Activated naive CD4-positive, alpha-beta T cell treated with anti-CD3 and anti-CD28 coated beads, Interleukin-2, amount 50 U/mL, for 16 hours (primary cell): ENCODE data around the gene SMIM35.

Source experiments
- DNase-seq: peaks from one replicate; pipeline ENCODE4 v3.0.0-alpha.2; 2020

Gene SMIM35

DNA sequence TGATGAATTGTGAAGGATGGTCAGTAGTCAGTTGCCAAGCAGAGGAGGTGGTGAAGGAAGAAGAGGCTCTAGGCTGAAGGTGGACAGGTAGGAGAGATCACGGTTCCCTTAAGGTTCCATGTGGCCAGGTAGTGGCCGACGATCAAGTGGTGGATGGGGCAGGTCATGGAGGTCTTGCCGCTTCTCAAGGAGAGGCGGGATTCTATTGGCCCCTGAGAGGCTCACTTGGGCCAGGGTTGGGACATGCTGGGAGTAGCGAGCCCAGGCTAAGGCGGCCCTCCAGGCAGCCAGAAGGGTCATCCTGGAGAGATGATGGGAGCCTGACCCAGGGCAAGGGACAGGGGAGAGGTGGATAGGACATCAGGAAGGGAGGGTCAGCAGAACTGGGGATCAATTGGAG, 30.8 kb downstream of the SMIM35 start:
- DNase-seq: no peak

DNA sequence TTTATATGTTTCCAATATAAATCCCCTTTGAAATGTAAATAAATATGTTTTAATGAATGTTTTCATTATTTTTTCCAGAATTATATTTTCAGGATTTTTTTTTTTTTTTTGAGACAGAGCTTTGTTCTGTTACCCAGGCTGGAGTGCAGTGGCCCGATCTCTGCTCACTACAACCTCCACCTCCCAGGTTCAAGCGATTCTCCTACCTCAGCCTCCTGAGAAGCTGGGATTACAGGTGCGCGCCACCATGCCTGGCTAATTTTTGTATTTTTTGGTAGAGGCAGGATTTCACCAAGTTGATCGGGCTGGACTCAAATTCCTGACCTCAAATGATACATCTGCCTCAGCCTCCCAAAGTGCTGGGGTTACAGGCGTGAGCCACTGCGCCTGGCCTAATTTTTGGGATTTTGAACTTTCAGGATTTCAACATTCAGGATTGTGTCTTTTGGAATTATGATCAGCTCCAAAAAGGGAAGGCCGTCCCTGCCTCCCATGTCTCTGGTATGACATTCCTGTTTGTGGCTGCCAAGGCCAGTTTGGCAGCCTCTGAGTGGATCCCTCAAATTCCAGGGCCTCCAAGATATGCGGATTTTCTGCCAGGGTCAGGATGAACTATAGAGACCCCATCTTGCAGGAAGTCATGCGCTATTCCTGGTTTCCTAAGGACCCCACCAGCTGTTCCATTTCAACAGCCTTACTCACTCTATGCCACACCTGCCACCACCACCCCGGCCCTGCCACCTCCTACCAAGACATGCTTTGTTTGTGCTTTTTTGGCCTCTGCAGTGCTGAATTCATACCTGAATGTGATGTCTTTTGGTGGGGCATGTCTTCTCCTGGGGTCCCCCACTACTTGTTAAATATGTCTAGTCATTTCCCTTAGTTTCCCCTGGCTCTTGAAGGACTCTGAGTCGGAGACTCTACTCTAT, 31.8 kb downstream of the SMIM35 start:
- DNase-seq: no peak

DNA sequence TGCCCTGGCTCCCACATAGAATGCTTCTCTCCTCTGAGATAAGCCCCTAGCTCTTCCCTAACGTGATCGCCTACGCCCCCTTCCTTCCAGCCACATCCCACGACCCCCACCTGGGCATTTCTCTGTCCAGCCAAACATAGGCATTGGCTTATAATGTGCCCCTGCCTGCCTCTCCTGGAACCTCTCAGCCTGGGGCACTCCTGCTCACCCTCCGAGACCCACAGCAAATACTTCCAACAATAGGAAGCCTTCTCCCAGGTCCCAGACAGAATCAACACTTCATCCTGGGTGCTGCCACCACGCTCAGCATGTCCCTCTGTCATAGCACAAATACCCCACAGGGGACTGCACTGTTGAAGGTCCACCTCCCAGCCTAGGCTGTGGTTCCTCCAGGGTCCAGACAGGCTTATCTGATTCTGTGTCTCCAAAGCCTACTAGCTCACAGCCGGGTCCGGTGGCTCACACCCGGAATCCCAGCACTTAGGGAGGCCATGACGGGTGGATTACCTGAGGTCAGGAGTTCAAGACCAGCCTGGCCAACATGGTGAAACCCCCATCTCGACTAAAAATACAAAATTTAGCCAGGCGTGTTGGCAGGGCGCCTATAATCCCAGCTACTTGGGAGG, 34.1 kb downstream of the SMIM35 start:
- DNase-seq: no peak

DNA sequence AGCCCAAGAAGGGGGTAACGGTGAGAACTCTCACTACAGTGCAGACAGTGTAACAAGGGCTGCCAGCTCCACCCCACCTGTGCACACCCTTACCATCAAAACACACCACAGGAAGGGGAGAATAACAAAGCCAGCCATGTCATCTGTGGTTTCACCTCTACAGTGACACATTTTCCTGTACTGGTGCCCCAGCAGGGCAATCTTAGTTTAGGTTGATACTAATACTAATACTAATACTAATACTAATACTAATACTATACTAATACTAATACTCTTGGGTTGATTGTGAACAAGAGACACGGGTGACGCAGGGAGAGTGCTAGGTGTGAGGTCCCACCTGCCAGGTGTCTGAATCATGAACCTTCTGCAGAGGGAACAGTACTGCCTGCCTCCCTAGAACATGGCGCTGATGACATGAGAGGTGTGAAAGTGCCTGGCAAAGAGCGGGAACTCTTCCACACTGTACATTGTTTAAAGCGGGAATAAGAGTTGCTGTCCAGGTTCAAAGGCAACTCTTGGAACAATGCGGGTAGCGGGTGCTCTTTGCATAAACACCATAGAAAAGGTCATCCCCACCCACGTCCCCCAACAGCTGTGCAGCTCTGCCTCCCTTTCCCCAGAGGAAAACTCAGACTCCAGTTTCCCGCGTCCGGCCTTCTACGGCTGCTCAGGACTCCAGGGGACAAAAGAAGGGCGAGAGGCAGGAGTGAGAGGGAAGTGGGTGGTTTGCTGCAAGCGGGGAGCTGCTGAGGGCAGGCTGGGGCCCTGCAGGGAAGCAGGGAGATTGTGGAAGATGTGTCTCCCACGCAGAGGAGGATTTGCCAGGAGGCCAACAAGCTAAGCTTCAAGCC, 34.9 kb downstream of the SMIM35 start:
- DNase-seq: peak; percentile 57

DNA sequence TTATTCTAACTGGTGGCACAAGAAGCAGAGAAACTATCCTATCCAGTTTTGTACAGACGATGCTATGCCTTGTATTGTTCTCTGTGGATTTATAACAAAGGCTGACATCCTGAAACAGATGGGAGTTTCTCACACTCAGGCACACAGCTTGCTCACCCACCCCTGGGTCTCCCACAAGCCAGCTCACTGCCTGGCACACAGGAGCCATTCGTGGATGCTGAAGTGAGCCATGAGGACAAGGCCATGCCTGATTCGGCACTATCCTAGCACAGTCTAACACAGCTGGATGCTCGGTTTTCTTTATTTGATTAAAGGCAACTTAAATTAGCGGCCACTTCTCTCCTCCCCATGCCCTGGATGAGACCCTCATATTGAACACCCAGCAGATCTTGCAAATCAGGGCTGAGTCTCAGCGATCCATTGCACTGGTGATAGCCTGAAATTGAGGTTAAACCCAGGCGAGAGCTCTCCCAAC, 35.6 kb downstream of the SMIM35 start:
- DNase-seq: no peak

DNA sequence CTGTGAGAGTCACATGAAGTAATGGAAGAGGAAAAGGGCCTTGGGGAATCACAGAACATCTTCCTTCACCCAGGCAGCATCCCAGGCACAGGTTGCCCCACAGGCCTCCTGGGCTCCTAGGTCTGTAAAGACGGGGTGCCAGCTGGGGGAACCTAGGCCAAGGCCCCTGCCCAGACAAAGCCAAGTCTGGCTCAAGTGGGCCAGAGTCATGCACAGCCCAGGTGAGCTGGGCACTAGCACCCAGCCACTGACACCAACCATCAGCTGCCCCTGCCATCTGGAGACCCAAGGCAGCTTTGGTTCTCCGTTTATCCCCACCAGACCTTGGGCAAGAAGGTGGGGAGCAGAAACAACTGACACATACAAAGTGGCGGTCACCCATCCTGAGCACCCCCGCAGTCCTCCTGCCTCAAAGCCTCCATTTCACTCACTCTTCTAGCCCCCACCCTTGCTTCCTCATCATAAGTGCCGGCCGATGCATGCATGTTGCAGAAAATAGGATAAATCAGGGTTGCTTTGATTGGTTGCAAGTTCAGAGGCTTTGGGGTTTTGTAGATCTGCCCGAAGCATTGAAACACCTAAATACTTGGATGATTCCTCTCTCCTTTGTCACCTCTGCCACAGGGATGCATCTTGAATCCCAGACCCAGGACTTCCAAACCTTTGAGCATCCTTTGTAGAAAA, 36.4 kb downstream of the SMIM35 start:
- DNase-seq: no peak

DNA sequence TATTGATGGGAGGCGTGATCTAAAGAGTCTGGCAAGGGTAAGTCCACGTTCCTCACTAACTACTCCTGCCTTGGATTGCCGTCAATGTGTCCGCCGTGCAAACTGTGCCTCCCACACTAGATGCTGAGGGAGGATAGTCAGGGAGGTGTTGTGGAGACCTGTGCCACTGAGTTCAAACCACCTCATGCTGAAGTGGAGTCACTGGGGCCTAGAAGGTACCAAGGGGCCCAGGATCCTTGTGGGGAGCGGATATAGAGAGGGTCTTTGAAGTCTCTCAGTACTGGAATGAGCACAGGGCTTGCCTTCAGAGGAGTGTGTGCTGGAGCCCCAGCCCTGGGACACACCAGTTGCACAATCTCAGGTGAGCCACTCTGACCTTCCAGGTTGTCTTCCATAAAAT, 37.0 kb downstream of the SMIM35 start:
- no peak for DNase-seq

DNA sequence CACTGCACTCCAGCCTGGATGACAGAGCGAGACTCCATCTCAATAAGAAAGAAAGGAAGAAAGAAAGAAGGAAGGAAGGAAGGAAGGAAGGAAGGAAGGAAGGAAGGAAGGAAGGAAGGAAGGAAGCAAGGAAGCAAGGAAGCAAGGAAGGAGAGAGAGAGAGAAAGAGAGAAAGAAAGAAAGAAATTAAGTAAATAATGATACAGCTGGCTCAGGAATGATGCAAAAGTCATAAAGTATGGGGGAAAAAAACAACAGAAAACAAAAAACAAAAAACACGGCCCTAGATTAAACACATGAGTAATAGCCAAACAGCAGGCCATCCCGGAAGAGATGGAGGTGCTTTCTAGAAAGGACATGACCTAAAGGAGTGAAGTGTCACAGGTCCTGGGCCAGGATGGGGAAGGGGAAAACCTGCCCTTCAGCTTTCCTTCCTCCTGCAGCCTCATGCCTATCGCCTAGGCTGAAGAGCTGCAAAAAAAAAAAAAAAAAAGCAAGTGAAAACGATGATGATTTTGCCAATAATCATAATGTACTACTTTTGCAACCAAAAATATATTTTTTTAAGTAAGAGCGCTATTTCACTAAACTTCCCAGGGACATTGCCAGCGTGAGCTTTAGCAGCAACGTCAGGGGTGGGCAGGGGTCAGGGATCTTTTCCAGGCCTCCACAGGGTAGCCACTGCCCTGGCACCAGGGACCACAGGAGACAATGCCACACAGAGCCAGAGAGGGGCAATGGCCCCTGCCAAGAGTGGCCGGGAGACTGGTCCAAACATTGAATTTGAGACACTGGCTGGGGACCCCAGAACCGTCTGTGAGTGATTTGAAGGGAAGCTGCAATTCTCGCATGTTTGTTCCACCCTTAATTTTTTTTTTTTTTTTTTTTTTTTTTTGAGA, 38.0 kb downstream of the SMIM35 start:
- no peak for DNase-seq

DNA sequence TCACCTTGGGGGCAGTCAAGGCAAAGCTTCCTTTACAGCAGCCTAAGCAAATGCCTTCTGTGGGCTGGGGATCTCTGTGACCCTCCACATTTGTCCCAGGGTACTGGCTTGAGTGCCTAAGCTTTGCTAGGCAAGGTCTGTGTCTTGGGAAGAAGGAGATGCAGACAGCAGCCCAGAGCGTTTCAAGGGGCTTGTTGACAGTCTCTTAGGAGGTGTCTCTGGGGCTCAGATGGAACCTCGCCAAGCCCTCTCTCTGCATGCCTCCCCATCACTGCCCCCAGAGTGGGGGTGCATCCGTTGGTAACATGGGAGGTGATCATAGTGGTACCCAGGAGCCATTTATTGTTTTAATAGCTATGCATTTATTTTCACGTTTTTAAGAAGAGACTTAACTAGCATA, 39.0 kb downstream of the SMIM35 start:
- DNase-seq: no peak

DNA sequence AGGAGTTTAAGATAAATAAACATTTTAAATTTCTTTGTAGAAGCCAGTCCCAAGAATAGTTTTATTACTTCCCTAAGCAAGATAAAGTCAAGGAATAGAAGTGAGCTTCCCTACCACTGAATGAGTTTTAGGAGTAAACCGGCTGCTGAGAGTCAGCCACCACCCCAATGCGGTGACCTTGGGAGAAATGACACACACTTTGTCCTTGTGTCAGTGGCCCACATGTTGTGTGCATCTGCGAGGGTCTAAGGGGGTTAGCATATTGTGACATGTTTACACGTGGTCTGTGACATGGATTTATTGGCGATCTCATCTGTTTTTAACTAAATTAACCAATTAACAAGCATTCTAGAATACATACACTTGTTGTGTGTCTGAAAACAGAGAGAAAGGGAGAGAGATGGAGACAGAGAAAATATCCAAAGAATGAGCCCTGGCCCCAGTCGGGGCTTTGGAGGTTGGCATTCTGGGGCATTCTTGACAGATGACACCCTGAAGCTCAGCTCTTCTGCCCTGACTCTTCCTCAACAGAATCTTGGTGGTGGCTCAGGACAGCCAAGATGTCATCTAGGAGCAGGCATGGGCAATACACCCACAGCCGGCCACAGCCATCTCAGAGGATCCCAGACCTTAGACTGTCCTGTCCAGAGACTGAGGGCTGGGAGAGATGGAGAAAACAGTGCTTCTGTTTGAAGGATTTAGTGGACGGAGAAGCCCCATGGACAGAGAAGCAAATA, 39.6 kb downstream of the SMIM35 start:
- DNase-seq: no peak

DNA sequence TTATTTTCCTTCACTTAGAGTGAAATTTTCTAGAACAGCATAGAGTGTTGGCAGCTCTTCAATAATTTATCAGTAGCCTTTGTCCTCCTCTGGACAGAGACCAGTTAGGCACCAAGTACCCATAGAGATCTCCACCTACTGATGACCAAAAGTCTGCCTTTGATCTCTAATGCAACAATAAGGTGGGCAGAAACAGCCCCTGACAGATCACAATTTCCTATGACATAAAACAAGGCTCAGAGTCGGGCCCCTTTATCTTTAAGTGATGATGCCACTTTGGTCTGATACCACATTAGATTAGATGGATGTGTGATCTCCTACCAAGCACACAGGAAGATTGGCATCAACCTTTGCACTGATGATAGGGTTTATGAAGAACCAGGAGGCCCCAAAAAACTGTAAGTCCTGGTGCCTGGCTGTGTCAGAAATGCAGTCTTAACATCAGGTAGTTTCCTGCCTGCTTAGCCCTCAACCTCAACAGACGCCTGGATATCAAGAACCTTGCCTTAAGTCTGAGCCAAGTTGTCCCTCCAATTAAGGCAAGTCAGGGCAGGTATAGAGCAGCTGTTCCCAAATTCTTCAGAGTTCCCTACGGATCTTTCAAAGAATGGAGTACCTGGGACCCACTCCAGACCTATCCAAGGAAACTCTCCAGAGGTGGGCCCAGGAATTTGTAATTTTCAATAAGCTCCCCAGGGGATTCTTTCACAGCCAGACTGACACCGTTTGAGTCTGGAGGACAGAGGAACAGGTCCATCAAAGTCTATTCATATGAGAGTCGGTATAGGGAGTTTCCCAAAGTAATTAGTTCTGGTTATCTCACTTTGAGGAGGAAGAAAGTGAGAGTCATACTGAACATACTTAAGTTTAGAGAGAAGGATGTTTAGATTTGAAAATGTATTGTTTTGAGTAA, 40.5 kb downstream of the SMIM35 start:
- no peak for DNase-seq

DNA sequence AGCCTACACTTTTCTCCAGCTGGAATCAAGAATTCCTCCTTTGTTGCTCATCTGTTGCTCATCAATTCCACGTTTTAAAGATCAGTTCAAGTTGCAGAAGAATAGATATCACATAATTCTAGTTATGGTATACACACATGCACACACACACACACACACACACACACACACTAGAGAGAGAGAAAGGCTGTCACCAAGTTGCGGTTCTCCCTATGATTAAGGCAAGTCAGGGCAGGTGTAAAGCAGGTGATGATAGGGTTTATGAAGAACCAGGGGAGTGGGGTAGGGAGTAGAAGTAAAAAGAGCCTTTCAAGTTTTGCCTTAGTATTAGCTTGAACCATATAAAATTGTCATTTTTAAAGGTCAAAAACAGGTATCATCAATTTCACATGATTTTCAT, 41.6 kb downstream of the SMIM35 start:
- DNase-seq: no peak

DNA sequence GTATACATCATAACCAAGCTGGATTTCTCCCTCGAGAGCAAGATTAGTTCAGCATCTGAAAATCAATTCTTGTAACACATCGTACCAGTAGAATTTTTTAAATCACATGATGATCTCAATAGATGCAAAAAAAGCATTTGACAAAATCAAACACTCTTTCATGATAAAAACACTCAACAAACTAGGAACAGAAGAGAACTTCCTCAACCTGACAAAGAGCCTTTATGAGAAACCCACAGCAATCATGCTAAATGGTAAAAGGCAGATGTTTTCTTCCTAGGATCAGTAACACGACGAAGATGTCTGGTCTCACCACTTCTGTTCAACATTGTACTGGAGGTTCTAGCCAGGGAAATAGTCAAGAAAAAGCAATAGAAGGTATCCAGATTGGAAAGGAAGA, 44.0 kb downstream of the SMIM35 start:
- DNase-seq: no peak

DNA sequence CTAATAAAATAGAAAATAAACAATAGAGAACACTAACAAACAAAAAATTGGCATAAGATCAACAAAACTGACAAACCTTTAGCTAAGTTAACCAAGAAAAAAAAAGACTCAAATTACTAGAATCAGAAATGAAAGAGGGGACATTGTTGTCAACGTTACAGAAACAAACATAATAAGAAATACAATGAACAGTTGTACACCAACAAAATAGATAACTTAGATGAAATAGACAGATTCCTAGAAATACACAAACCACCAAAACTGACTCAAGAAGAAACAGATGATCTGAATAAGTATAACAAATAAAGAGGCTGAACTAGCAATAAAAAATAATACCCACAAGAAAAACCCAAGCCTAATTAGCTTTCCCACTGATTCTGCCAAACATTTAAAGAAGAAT, 44.6 kb downstream of the SMIM35 start:
- no peak for DNase-seq

DNA sequence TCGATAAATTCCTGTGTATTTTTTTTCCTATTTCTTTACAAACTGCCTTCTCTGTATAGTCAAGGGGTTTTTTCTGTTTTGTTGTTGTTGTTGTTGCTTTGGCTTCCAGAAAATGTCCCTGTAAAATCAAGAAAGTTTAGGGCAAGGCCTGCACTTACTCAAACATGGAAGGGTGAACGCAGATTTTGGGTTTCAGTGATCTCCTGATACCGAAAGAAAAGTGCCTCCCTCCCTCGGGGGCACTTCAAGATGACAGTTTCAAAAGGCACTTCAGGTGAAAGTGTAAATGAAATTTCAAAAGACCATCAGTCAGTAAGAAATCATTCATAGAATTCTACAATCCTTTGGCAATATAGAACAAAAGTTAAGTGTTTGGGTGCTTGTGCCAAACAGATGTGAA, 53.3 kb downstream of the SMIM35 start:
- no peak for DNase-seq

DNA sequence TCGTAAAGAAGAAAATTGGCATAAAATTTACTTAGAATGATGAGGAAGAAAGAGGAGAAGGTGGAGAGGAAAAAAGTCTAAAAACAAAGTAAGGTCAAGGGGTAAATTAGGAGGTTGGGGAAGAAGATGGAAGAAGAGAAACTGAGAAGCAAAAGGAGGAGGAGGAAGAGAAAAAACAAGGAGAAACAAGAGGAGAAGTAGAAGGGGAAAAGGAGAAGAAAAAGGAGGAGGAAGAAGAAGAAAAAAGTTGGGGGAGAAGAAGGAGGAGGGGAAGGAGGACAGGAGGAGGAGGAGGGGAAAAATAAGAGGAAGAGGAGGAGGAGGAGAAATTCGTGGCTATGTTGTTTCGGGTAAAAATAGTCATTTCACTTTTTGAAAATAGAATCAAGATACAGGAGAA, 58.1 kb downstream of the SMIM35 start:
- no peak for DNase-seq

DNA sequence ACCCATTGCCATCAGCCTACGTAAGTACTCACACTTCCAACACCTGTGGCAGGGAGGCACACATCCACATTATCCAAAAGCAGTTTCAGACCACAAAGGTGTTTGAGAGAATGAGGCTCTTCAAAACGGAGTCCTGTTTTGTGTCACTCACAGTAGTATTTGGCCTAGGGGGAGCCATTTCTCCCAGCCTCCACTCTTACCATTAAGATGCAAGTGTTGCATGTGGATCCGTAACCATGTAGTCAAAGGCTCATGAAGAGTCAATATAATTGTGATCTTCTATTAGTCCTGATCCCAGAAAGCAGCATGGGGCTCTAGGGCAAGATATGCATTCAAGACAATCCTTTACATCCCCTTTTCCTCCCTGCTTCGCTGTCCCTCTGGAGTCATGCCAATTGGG, 59.1 kb downstream of the SMIM35 start:
- DNase-seq: no peak

DNA sequence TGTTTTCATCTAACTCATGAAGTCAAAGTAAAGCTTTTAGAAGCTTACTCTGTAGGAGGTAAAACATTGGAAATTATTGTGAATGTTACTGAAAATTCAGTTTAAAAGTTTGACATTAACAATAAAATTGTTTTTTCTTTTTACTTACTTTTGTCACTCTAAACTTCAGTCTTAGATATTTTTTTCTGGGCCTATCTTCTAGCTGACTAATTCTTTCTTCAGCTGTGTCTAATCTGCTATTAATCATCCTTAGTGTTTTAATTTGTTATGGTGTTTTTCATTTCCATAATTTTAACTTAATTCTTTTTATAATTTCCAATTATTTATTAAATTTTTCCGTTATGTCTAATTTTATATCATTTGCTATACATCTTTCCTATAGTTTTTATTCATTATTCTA, 65.6 kb downstream of the SMIM35 start:
- no peak for DNase-seq

DNA sequence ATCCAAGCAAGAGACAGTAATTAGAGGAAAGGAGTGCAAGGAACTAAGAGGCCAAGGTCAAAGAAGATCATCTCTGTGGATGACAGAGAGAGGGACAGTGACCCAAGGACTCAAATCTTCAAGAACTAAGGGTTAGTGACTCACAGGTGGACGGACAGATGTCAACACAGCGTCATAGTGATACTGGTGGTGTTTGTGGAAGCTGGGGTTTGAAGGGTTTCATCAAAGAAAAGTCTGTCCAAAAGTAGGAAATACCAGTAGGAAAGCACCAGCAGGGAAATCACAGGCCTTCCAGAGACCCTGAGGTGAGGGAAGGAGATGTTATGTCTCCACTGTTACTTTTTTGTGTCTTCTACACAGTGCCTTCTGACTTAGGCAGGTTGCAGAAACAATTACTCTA, 68.4 kb downstream of the SMIM35 start:
- no peak for DNase-seq
